Peyer's patch (tissue), 4 donors: ENCODE results near the gene MARCHF10. TPM values are rescaled to one million over a fixed set of nuclear protein-coding genes. Genes with fewer than 3 reads are reported as not detected.

Experiments
- DNase-seq, 3 donors: peaks; one replicate each; pipeline ENCODE4 v3.0.0-alpha.2; 2017 to 2019
- H3K27ac ChIP-seq, 4 donors: fragments of 200-600 bp; sonication (generic); one replicate each; pipeline ENCODE4 v1.5.1; 2016 to 2019
- H3K27me3 ChIP-seq, 2 donors: fragments of 200-600 bp; sonication (generic); one replicate each; pipeline ENCODE4 v1.5.1; 2019
- H3K36me3 ChIP-seq, 3 donors: fragments of 200-600 bp; sonication (generic); one replicate each; pipeline ENCODE4 v1.5.1; 2016 to 2019
- H3K4me1 ChIP-seq, 4 donors: fragments of 200-600 bp; sonication (generic); one replicate each; pipeline ENCODE4 v1.5.1; 2016 to 2019
- H3K4me3 ChIP-seq, 4 donors: fragments of 200-600 bp; sonication (generic); 1 replicate in 3 of 4; 2 replicates in 1 of 4; pipeline ENCODE4 v1.5.1; 2016 to 2019; ENCODE audit warnings: mild to moderate bottlenecking in 1 of 4
- H3K9me3 ChIP-seq, 4 donors: fragments of 200-600 bp; sonication (generic); one replicate each; pipeline ENCODE4 v1.5.1; 2016 to 2019; ENCODE audit warnings: mild to moderate bottlenecking in 1 of 4
- POLR2A ChIP-seq, 2 donors: fragments of 450-650 bp; IDR thresholded peaks; one replicate each; pipeline ENCODE4 v1.5.1; 2017; ENCODE audit warnings: antibody characterized with exemption in 2 of 2, mild to moderate bottlenecking in 2 of 2, moderate library complexity in 2 of 2
- total RNA-seq, 4 donors: library from RNA; depleted of rRNA; stranded (reverse); fragments of >200 nt; gene quantifications; one replicate each; pipeline ENCODE4 v1.1.0, GENCODE V29; 2016
- TF ChIP-seq, protein P1 (sequence below), 6 experiments: fragments of 450-650 bp in 4 of 6; fragments of 200-600 bp in 2 of 6; sonication (generic) in 1 of 6; IDR thresholded peaks; one replicate each; pipeline ENCODE4 v1.5.1; 2017 to 2019; ENCODE audit warnings: antibody characterized with exemption in 6 of 6, mild to moderate bottlenecking in 3 of 6, moderate library complexity in 1 of 6

The MARCHF10 gene
- total RNA-seq, 4 donors from 2014 or later, result not detected

DNA sequence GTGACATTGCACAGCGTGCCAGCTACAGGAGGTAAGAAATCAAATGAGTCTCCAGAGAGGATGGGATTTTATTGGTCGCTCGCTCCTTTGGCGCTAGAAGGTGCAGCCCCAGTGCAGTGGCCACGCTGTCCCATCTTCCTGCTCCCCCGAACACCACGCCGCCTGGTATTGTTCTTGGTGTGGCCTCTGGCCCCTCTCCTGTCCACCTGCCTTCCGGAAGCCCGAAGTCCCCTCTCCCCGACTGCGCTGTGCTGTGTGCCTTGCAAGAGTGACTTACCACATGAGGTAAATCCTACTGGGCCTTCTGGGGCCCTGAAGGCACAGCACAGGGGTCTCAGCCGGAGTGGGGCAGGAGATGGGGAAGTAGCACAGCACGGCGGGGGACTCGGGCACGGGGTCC, 58.2 kb downstream of the MARCHF10 start:
- TF ChIP-seq, protein P1, sequence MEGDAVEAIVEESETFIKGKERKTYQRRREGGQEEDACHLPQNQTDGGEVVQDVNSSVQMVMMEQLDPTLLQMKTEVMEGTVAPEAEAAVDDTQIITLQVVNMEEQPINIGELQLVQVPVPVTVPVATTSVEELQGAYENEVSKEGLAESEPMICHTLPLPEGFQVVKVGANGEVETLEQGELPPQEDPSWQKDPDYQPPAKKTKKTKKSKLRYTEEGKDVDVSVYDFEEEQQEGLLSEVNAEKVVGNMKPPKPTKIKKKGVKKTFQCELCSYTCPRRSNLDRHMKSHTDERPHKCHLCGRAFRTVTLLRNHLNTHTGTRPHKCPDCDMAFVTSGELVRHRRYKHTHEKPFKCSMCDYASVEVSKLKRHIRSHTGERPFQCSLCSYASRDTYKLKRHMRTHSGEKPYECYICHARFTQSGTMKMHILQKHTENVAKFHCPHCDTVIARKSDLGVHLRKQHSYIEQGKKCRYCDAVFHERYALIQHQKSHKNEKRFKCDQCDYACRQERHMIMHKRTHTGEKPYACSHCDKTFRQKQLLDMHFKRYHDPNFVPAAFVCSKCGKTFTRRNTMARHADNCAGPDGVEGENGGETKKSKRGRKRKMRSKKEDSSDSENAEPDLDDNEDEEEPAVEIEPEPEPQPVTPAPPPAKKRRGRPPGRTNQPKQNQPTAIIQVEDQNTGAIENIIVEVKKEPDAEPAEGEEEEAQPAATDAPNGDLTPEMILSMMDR (IDR thresholded peaks at IDR 0.05), result no peak
- TF ChIP-seq POLR2A (IDR thresholded peaks at IDR 0.05), result no peak
- H3K9me3 ChIP-seq, result no peaks in the 10 kb centered on the region
- H3K4me3 ChIP-seq, result no peak overlapping the region
- no peak overlapping the region for H3K27ac ChIP-seq
- no peaks in the 10 kb centered on the region for H3K4me1 ChIP-seq
- H3K36me3 ChIP-seq, result no peaks in the 10 kb centered on the region
- DNase-seq, result no peak
- no peaks in the 10 kb centered on the region for H3K27me3 ChIP-seq

- Histone ChIP-seq H3K27ac (no peak overlapping the region), H3K27me3 (no peaks in the 10 kb centered on the region), H3K4me1 (no peaks in the 10 kb centered on the region), H3K9me3 (no peaks in the 10 kb centered on the region), H3K36me3 (no peaks in the 10 kb centered on the region), H3K4me3 (no peak overlapping the region)
- TF ChIP-seq POLR2A (IDR thresholded peaks at IDR 0.05), result no peak
- TF ChIP-seq, protein P1 (IDR thresholded peaks at IDR 0.05), result no peak
- no peak for DNase-seq
These were observed 61.2 kb downstream of the MARCHF10 start for GRCh38 chr17:62746941-62747340.

DNA sequence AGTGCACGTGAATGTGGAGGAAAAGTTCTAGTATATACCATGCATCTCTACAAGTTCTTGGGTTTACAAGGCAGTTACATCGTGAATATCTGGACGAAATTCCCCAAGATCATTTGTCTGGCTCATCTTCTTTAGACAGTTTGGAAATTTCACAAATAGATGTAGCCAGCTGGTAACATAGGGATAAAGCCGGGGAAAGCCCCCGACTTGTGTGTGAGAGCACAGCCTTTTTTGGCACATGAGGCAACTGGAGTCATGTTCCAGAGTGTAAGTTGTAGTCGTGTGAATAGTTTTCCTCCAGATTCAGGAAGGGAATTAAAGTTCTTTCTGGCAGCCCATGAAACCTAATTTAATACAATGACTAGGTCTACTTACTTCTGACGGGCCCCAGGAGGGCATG, 62.3 kb downstream of the MARCHF10 start:
- no peaks in the 10 kb centered on the region for H3K27me3 ChIP-seq
- TF ChIP-seq, protein P1 (IDR thresholded peaks at IDR 0.05), result no peak
- no peak for TF ChIP-seq POLR2A (IDR thresholded peaks at IDR 0.05)
- DNase-seq, result no peak
- H3K9me3 ChIP-seq, result no peaks in the 10 kb centered on the region
- no peak overlapping the region for H3K27ac ChIP-seq
- H3K4me1 ChIP-seq, result no peaks in the 10 kb centered on the region
- H3K36me3 ChIP-seq, result no peaks in the 10 kb centered on the region
- no peak overlapping the region for H3K4me3 ChIP-seq

DNA sequence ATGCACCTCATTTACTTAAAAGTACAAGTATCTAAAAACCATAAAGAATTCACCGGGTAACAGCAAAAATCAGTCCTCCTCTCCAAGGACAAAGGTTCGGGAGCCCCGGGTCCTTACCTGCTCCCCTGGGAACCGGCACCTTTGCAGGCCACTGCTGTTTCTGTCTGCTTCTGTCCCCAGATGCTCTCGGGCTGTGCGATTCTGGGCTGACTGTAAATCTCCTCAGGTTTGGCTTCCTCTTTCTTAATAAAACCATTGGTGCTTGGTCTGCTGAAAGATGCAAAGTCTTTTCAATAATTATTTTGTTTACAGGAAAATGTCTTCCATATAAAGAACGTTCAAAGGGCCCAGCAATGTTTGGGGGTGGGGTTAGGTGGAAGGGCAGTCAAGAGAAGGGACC, 63.9 kb downstream of the MARCHF10 start:
- no peaks in the 10 kb centered on the region for H3K36me3 ChIP-seq
- H3K27me3 ChIP-seq, result no peaks in the 10 kb centered on the region
- H3K4me3 ChIP-seq, result no peak overlapping the region
- TF ChIP-seq POLR2A (IDR thresholded peaks at IDR 0.05), result no peak
- TF ChIP-seq, protein P1 (IDR thresholded peaks at IDR 0.05), result no peak
- no peaks in the 10 kb centered on the region for H3K4me1 ChIP-seq
- no peak overlapping the region for H3K27ac ChIP-seq
- H3K9me3 ChIP-seq, result no peaks in the 10 kb centered on the region
- DNase-seq, result no peak

GRCh38 chr17:62741290-62741689, 66.8 kb downstream of the MARCHF10 start:
- no peak for TF ChIP-seq POLR2A (IDR thresholded peaks at IDR 0.05)
- TF ChIP-seq, protein P1 (IDR thresholded peaks at IDR 0.05), result no peak
- H3K4me3 ChIP-seq, result no peak overlapping the region
- no peaks in the 10 kb centered on the region for H3K4me1 ChIP-seq
- H3K27ac ChIP-seq, result no peak overlapping the region
- H3K27me3 ChIP-seq, result no peaks in the 10 kb centered on the region
- no peaks in the 10 kb centered on the region for H3K9me3 ChIP-seq
- no peaks in the 10 kb centered on the region for H3K36me3 ChIP-seq
- DNase-seq, result no peak
